Muscle layer of colon (tissue), 2 donors: Measurements from ENCODE around the gene ASAH2.
"Not testable (repeated sequence)": the region's sequence is repeated elsewhere in the genome, so short reads cannot be mapped to it uniquely, and the experiment has no call there.

Source experiments
- H3K27ac ChIP-seq: one replicate; pipeline ENCODE4 v1.7.0; 2013; ENCODE audit warnings: low read depth, mild to moderate bottlenecking, low read length, moderate library complexity
- H3K27me3 ChIP-seq, 2 donors: one replicate each; pipeline ENCODE4 v1.7.0; 2013; ENCODE audit warnings: low read length in 2 of 2, mild to moderate bottlenecking in 2 of 2; ENCODE audit not compliant: insufficient read depth in 2 of 2, control insufficient read depth in 1 of 2
- H3K36me3 ChIP-seq: one replicate; pipeline ENCODE4 v1.7.0; 2013; ENCODE audit warnings: mild to moderate bottlenecking, low read length; ENCODE audit not compliant: insufficient read depth
- H3K4me1 ChIP-seq: one replicate; pipeline ENCODE4 v1.7.0; 2013; ENCODE audit warnings: mild to moderate bottlenecking, low read length; ENCODE audit not compliant: insufficient read depth
- H3K4me3 ChIP-seq, 2 donors: one replicate each; pipeline ENCODE4 v1.7.0; 2013; ENCODE audit warnings: low read length in 2 of 2, low read depth in 1 of 2, mild to moderate bottlenecking in 1 of 2, moderate library complexity in 1 of 2
- H3K9ac ChIP-seq: one replicate; pipeline ENCODE4 v1.7.0; 2013; ENCODE audit warnings: low read length
- H3K9me3 ChIP-seq: one replicate; pipeline ENCODE4 v1.7.0; 2013; ENCODE audit warnings: mild to moderate bottlenecking, low read length
- donor health status: abdominal sarcoma.
- donor health status: Adenocarcinoma of cecum.

Gene ASAH2

DNA sequence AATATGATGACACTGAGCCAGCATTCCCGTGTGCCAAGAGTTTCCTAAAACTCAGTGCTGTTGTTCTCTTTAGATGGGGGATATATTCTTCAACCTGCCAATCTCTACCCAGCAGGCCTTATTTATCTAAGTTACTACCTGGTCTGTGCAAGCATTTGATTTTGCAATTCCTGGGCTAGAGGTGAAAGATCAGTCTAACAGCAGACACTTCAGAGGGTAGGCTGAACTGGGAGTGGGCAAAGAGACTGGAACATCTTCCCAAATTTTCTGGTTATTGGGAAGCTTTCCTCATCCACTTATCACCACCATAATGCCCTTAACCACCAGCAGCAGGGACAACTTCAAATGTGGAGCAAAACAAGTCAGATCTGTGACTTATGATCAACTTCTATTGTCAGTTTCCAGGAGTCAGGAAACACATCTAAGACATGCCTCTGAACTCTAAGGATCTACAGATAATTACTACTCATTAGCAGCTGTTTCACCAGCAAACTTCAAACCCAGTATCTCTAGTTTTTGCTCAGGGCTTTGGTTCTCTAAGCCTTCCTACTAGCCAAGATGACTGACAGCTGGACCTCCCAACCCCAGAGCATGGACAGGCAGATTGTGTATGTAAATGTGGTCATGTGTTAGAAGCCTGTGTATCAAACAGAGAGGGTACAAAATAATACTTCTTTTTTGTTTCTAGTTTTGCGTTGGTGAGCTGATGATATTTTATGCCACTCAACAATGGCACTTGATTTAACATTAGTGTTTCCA is 1.0 kb downstream of the ASAH2 start:
- Histone ChIP-seq H3K4me3 (no peak overlapping the region), H3K27me3 (no peaks in the 10 kb centered on the region), H3K9me3 (no peaks in the 10 kb centered on the region), H3K27ac (no peak overlapping the region), H3K36me3 (no peaks in the 10 kb centered on the region), H3K9ac (no peak overlapping the region), H3K4me1 (no peaks in the 10 kb centered on the region)

DNA sequence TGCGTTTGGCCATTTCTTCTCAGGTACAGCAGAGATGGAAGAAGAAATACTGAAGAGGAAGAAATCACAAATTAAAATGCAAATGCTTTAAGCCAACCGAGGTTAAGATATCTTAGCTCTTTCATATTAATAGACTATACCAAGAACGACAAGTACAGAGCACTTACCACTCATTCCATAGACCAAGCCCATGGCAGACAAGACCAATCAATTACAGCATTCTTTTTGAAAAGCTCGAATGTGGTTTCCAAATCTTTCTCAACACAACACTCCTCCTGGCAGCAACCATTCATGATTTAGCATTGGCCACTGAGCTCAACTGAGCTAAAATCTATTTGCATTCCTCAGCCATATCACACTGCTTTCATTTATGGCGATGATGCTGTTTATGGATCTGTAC is 2.7 kb downstream of the ASAH2 start:
- Histone ChIP-seq H3K36me3 (no peaks in the 10 kb centered on the region), H3K4me3 (no peak overlapping the region), H3K27me3 (no peaks in the 10 kb centered on the region), H3K9ac (no peak overlapping the region), H3K27ac (no peak overlapping the region), H3K9me3 (no peaks in the 10 kb centered on the region), H3K4me1 (no peaks in the 10 kb centered on the region)

DNA sequence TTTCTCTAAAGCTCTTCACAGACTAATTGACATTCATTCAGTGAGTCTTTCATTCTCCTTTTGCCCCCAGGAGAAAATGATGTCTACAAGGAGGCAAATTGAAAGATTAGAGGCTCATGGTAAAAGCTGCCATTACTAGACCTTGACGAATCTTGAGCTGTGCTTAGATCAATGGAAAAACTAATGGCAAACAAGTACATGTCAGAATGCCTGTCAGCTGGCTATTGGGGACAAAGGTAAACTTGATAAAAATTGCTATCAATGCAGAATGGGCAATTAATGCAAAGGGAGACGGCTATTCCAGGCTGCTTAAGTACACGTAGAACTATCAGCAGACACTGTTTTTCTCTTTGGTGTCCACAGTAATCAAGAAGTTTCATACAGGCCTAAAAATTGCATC is 3.3 kb downstream of the ASAH2 start:
- Histone ChIP-seq H3K36me3 (no peaks in the 10 kb centered on the region), H3K4me1 (no peaks in the 10 kb centered on the region), H3K9ac (no peak overlapping the region), H3K27me3 (no peaks in the 10 kb centered on the region), H3K4me3 (no peak overlapping the region), H3K27ac (no peak overlapping the region), H3K9me3 (no peaks in the 10 kb centered on the region)

DNA sequence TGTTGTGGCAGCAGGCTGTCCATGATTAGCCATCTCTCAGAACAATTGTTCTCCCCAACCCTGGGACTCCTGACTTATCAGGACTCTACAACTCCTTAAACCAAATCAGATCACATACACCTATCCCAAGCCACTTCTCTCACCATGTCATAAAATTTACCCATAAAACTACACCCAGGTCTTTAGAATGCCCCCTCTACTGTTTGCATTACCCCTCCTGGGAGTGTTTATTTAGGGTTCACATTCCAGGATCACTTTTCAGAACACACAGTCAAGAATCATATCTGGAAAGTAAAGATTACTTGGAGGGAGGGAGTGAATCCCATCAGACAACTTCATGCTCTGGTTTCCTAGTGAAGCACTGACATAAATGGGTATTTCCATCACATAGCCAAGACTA is 7.1 kb downstream of the ASAH2 start:
- H3K4me1 ChIP-seq: no peaks in the 10 kb centered on the region
- H3K36me3 ChIP-seq: no peaks in the 10 kb centered on the region
- H3K27ac ChIP-seq: no peak overlapping the region
- H3K9me3 ChIP-seq: no peaks in the 10 kb centered on the region
- no peaks in the 10 kb centered on the region for H3K27me3 ChIP-seq
- H3K4me3 ChIP-seq: no peak overlapping the region
- no peak overlapping the region for H3K9ac ChIP-seq

DNA sequence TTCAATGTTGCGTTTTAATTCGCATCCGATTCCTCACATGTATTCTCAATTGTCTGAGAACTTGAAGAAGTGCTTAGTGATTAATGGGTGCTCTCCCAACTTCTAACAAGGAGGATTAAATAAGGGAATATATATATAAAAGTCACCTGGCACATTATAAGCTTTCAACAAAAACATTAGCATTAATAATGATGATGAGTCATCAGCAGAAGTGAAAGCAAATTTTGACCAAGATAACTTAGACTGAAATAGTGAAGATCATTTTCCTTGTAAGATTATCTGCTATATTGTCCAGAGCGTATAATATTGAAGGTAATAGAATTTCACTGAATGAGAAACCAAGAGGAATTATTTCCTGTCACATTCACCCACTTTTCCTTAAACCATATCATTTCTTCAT is 8.5 kb downstream of the ASAH2 start:
- H3K36me3 ChIP-seq: no peaks in the 10 kb centered on the region
- H3K4me3 ChIP-seq: no peak overlapping the region
- no peak overlapping the region for H3K27ac ChIP-seq
- H3K9ac ChIP-seq: no peak overlapping the region
- no peaks in the 10 kb centered on the region for H3K9me3 ChIP-seq
- no peaks in the 10 kb centered on the region for H3K27me3 ChIP-seq
- no peaks in the 10 kb centered on the region for H3K4me1 ChIP-seq

DNA sequence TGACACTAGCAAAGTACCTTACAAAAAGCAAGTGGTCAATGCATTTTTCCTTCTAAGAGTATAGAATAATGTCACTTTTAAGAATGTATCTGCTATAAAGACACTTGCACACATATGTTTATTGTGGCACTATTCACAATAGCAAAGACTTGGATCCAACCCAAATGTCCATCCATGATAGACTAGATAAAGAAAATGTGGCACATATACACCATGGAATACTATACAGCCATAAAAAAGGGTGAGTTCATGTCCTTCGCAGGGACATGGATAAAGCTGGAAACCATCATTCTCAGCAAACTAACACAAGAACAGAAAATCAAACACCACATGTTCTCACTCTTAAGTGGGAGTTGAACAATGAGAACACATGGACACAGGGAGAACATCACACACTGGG is 9.8 kb downstream of the ASAH2 start:
- not testable (repeated sequence) for H3K9me3 ChIP-seq, H3K4me1 ChIP-seq, H3K27ac ChIP-seq, H3K9ac ChIP-seq, H3K36me3 ChIP-seq, H3K27me3 ChIP-seq, H3K4me3 ChIP-seq

DNA sequence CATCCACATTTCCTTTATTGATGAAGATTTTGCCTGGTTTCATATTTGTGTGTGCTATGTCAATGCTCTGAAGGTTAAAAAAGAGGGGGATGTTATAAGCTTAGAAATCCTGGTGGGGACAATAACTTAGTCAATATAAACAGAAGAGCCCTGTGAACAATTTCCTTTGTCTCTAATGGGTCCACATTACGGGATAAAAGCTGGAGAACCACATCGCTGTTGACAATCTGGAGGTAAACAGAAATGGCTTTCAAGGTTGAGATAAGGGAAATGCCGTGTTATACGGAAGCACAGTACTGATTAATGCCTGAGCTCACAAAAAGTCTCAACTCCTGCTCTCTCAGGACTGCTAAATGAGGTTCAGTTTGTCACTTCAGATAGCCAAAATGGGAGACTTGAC is 16.8 kb downstream of the ASAH2 start:
- no peaks in the 10 kb centered on the region for H3K36me3 ChIP-seq
- no peak overlapping the region for H3K9ac ChIP-seq
- H3K27ac ChIP-seq: no peak overlapping the region
- no peaks in the 10 kb centered on the region for H3K9me3 ChIP-seq
- no peaks in the 10 kb centered on the region for H3K4me1 ChIP-seq
- H3K27me3 ChIP-seq: no peaks in the 10 kb centered on the region
- no peak overlapping the region for H3K4me3 ChIP-seq

DNA sequence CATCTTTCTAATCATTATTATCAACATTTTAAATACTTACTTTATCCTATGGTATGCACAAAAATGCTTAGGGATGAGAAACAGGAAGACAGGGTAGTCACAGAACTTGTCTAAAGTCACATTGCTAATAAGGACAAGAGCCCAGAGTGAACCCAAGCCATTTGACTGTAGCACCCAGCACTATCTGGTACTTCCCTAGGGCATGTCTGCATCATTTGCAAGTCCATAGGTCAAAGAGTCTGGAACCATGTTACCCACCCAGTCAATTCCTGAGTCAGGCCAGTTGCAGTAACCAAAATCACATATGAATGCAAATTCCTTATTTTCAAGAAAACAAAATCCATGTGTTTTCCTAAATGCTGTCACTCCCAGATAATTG is 19.1 kb downstream of the ASAH2 start:
- Histone ChIP-seq H3K4me1 (no peaks in the 10 kb centered on the region), H3K36me3 (no peaks in the 10 kb centered on the region)

DNA sequence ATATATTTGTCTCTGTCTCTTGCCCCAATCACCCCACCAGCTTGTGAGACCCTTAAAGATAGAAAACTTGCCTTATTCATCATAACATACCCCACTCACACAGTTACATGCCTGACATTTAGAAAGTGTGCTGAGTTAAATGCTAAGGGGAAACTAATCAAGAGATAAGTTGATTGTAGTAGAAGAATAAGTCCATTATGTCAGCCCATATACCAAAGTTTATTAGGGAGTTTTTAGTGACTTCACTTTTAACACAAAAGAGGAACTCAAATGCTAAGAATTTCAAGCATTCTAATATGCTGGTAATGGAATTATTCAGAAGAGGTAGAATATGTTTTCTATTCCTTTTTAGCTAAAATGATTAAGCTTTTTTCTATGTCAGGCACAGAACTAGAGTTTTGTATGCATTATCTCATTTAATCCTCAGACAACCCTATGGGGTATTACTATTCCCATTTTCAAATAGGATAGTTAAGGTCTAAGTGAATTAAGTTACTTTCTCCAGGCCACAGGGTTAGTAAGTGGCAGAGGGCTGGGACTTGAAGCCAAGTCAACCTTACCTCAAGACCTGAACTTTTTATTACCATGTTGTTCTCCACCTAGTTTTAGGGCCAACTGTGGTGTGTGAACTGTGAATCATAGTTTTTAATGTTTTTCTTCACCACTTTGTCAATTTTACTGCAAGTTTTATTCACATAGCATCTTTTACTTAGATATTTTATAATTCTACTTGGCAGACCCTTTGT is 19.6 kb downstream of the ASAH2 start:
- H3K27me3 ChIP-seq: no peaks in the 10 kb centered on the region
- H3K9ac ChIP-seq: no peak overlapping the region
- H3K27ac ChIP-seq: no peak overlapping the region
- H3K4me3 ChIP-seq: no peak overlapping the region
- H3K36me3 ChIP-seq: no peaks in the 10 kb centered on the region
- no peaks in the 10 kb centered on the region for H3K9me3 ChIP-seq
- H3K4me1 ChIP-seq: no peaks in the 10 kb centered on the region

More for the DNA sequence above, 19.1 kb downstream of the ASAH2 start:
- H3K9me3 ChIP-seq: no peaks in the 10 kb centered on the region
- no peaks in the 10 kb centered on the region for H3K27me3 ChIP-seq
- H3K27ac ChIP-seq: no peak overlapping the region
- H3K9ac ChIP-seq: no peak overlapping the region
- no peak overlapping the region for H3K4me3 ChIP-seq

DNA sequence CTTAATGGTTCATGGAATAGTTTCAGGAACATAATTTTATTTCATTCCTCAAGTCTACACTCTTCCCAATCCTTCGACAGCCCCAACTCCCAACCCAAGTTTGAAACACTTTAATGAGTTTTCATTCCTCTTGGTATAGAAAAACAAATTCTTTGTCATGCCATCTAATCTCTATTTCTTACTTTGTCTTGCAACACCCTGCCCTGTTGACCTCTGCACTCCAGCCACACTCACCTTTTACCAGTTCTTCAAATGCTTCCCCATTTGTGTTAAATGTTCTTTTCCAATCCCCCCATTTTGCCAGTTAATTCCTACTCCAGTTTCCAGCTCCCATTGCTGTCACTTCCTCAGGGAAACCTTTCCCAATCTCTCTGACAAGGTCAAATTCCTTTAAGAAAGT is 21.9 kb downstream of the ASAH2 start:
- no peak overlapping the region for H3K9ac ChIP-seq
- no peaks in the 10 kb centered on the region for H3K36me3 ChIP-seq
- no peak overlapping the region for H3K4me3 ChIP-seq

DNA sequence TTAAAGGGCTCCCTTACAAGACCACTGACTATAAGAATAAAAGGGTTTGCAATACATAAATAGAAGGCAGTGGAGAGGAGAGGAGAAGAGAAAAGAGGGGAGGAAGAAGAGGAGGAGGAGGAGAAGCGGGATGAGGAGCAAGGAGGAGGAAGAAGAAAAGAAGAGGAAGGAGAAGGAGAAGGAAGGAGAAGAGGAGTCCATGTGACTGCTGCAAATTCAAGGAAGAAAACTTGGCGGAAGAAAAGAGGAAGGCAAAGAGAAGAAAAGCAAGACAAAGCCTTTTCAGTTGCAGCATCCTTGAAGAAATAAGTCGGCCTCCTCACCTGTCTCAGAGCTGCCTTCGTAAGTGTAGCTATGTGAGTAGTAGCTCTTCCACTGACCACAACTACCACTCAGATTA is 22.6 kb downstream of the ASAH2 start:
- Histone ChIP-seq H3K27ac (no peak overlapping the region), H3K4me3 (no peak overlapping the region), H3K4me1 (no peaks in the 10 kb centered on the region), H3K9me3 (no peaks in the 10 kb centered on the region), H3K9ac (no peak overlapping the region), H3K36me3 (no peaks in the 10 kb centered on the region), H3K27me3 (no peaks in the 10 kb centered on the region)

More for the DNA sequence above, 21.9 kb downstream of the ASAH2 start:
- H3K27ac ChIP-seq: no peak overlapping the region
- H3K27me3 ChIP-seq: no peaks in the 10 kb centered on the region
- H3K4me1 ChIP-seq: no peaks in the 10 kb centered on the region
- no peaks in the 10 kb centered on the region for H3K9me3 ChIP-seq

DNA sequence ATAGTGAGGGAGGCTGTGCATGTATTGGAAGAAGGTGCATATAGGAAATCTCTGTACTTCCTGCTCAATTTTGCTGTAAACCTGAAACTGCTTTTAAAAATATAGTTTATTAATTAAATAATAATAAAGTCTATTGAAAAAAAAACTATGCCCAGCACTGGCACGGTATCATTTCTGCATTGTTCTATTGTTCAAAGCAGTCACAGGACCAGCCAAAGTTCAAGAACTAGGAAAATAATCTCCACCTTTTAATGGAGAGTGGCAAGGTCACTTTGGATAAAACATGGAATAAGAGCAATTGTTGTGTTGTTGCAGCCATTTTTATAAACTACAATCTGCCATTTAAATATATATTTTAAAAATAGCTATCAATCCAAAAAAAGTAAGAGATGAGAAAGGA is 24.7 kb downstream of the ASAH2 start:
- H3K4me3 ChIP-seq: no peak overlapping the region
- H3K9ac ChIP-seq: no peak overlapping the region
- no peaks in the 10 kb centered on the region for H3K9me3 ChIP-seq
- H3K36me3 ChIP-seq: no peaks in the 10 kb centered on the region
- no peak overlapping the region for H3K27ac ChIP-seq
- H3K27me3 ChIP-seq: no peaks in the 10 kb centered on the region
- H3K4me1 ChIP-seq: no peaks in the 10 kb centered on the region
